Liver (tissue), 9 donors: ENCODE results near the gene LPAR3. TPM values are rescaled to one million over a fixed set of nuclear protein-coding genes. Genes with fewer than 3 reads are reported as not detected.

Experiments
- DNase-seq: peaks from one replicate; pipeline ENCODE4 v3.0.0-alpha.2; 2017; ENCODE audit warnings: low spot score
- H3K27ac ChIP-seq, 2 donors: one replicate each; pipeline ENCODE4 v1.7.0; 2013; ENCODE audit warnings: inconsistent platforms in 2 of 2, low read length in 2 of 2, control low read depth in 1 of 2, low read depth in 1 of 2, mild to moderate bottlenecking in 1 of 2
- H3K27me3 ChIP-seq, 4 donors: one replicate each; pipeline versions ENCODE4 v1.6.1 to v1.7.0; 2013; ENCODE audit warnings: low read length in 3 of 4, inconsistent platforms in 1 of 4, mild to moderate bottlenecking in 1 of 4, moderate library complexity in 1 of 4; ENCODE audit not compliant: control insufficient read depth in 4 of 4, insufficient read depth in 4 of 4
- H3K36me3 ChIP-seq, 4 donors: one replicate each; pipeline versions ENCODE4 v1.6.1 to v1.7.0; 2013; ENCODE audit warnings: low read length in 3 of 4, mild to moderate bottlenecking in 3 of 4, low read depth in 1 of 4, moderate library complexity in 1 of 4; ENCODE audit not compliant: control insufficient read depth in 4 of 4, insufficient read depth in 3 of 4
- H3K4me1 ChIP-seq, 4 donors: one replicate each; pipeline versions ENCODE4 v1.6.1 to v1.7.0; 2013; ENCODE audit warnings: low read length in 3 of 4, mild to moderate bottlenecking in 3 of 4, moderate library complexity in 1 of 4; ENCODE audit not compliant: control insufficient read depth in 4 of 4, insufficient read depth in 4 of 4
- H3K4me3 ChIP-seq, 3 donors: one replicate each; pipeline versions ENCODE4 v1.6.1 to v1.7.0; 2013; ENCODE audit warnings: low read length in 3 of 3, control low read depth in 1 of 3, low read depth in 1 of 3, mild to moderate bottlenecking in 1 of 3
- H3K9ac ChIP-seq, 2 donors: one replicate each; pipeline ENCODE4 v1.7.0; 2013; ENCODE audit warnings: low read length in 2 of 2, mild to moderate bottlenecking in 2 of 2, moderate library complexity in 2 of 2, control low read depth in 1 of 2, low read depth in 1 of 2
- H3K9me3 ChIP-seq, 4 donors: one replicate each; pipeline versions ENCODE4 v1.6.1 to v1.7.0; 2013; ENCODE audit warnings: low read length in 3 of 4; ENCODE audit not compliant: control insufficient read depth in 4 of 4
- CTCF ChIP-seq: fragments of 150-350 bp; IDR thresholded peaks from 2 replicates; pipeline ENCODE4 v1.5.1; 2017; ENCODE audit warnings: improper control_type of control experiment, low read depth, low read length; ENCODE audit not compliant: missing input control
- FOXA1 ChIP-seq: IDR thresholded peaks from 2 replicates; pipeline ENCODE4 v1.6.1; 2016; ENCODE audit warnings: antibody characterized with exemption
- FOXA2 ChIP-seq: IDR thresholded peaks from 2 replicates; pipeline ENCODE4 v1.6.1; 2016; ENCODE audit warnings: antibody characterized with exemption
- HNF4A ChIP-seq, 2 donors: conservative IDR thresholded peaks; 2 replicates each; pipeline ENCODE4 v1.6.1; 2016; ENCODE audit warnings: antibody characterized with exemption in 2 of 2, mild to moderate bottlenecking in 2 of 2
- HNF4G ChIP-seq: IDR thresholded peaks from 2 replicates; pipeline ENCODE4 v1.6.1; 2016; ENCODE audit warnings: antibody characterized with exemption
- JUND ChIP-seq, 2 donors: IDR thresholded peaks; 2 replicates each; pipeline ENCODE4 v1.6.1; 2016; ENCODE audit warnings: antibody characterized with exemption in 2 of 2
- MAX ChIP-seq: IDR thresholded peaks from 2 replicates; pipeline ENCODE4 v1.6.1; 2016; ENCODE audit warnings: antibody characterized with exemption
- RAD21 ChIP-seq, 2 donors: IDR thresholded peaks; 2 replicates each; pipeline ENCODE4 v1.6.1; 2016; ENCODE audit warnings: antibody characterized with exemption in 2 of 2, mild to moderate bottlenecking in 2 of 2
- RXRA ChIP-seq, 2 donors: IDR thresholded peaks; 2 replicates each; pipeline ENCODE4 v1.6.1; 2017 to 2018; ENCODE audit warnings: antibody characterized with exemption in 2 of 2, mild to moderate bottlenecking in 1 of 2
- SP1 ChIP-seq: IDR thresholded peaks from 2 replicates; pipeline ENCODE4 v1.6.1; 2018; ENCODE audit warnings: antibody characterized with exemption, mild to moderate bottlenecking
- WGBS: extraction: QIAGEN DNeasy Blood & Tissue Kit; methylation state at CpG from one replicate; pipeline ENCODE4 v1.1.7; 2013; 5-methylcytosine and 5-hydroxymethylcytosine counted together
- polyA plus RNA-seq, 2 donors: library from polyadenylated mRNA; stranded (reverse) in 1 of 2; unstranded in 1 of 2; fragments of 200-250 nt in 1 of 2; fragments of >200 nt in 1 of 2; fragmentation: Nextera tagmentation in 1 of 2; extraction: Ambion mirVana in 1 of 2; gene quantifications; one replicate each; pipeline versions ENCODE4 v1.2.1 to v1.2.3, GENCODE V29; 2013 to 2015
- total RNA-seq, 2 donors: library from RNA; depleted of rRNA; stranded (reverse); fragments of >200 nt; gene quantifications; one replicate each; pipeline ENCODE4 v1.2.3, GENCODE V29; 2014
- donor health status: healthy.
- donor health status: healthy.
- donor health status: healthy.
- donor health status: healthy.
- donor health status: healthy.

The LPAR3 gene
- total and polyA plus RNA-seq, 4 donors = 0.56 TPM; not detected in 3

- 86% methylated on average over 2 of the region's 2 CpGs for WGBS
- H3K4me3 ChIP-seq = no peak overlapping the region
- H3K27me3 ChIP-seq = no peaks in the 10 kb centered on the region
- no peak for DNase-seq
- peaks cover 4 to 10% (median 6%) of the 10 kb centered on the region in 4 donors for H3K4me1 ChIP-seq
- H3K9ac ChIP-seq = no peak overlapping the region
- no peak overlapping the region for H3K27ac ChIP-seq
- H3K36me3 ChIP-seq = no peaks in the 10 kb centered on the region
- TF ChIP-seq MAX = no peak
- no peak for TF ChIP-seq RXRA (IDR thresholded peaks at IDR 0.05)
- no peak for TF ChIP-seq JUND (IDR thresholded peaks at IDR 0.05)
- TF ChIP-seq CTCF = no peak
- H3K9me3 ChIP-seq = no peaks in the 10 kb centered on the region
Observed at GRCh38 chr1:84845357-84845756, 47.6 kb downstream of the LPAR3 start.

- Histone ChIP-seq H3K4me3 (no peak overlapping the region), H3K27ac (no peak overlapping the region), H3K4me1 (peaks cover 8 to 15% (median 11%) of the 10 kb centered on the region in 4 donors), H3K27me3 (no peaks in the 10 kb centered on the region), H3K36me3 (no peaks in the 10 kb centered on the region), H3K9me3 (no peaks in the 10 kb centered on the region), H3K9ac (no peak overlapping the region)
- no peak for DNase-seq
- TF ChIP-seq RAD21 (IDR thresholded peaks at IDR 0.05) = no peak
- TF ChIP-seq JUND (IDR thresholded peaks at IDR 0.05) = no peak
- no peak for TF ChIP-seq FOXA2
- TF ChIP-seq MAX = no peak
- no peak for TF ChIP-seq SP1
Observed at GRCh38 chr1:84844094-84844493, 48.9 kb downstream of the LPAR3 start.

- no peak overlapping the region for H3K9ac ChIP-seq
- peaks cover 8 to 19% (median 12%) of the 10 kb centered on the region in 4 donors for H3K4me1 ChIP-seq
- WGBS = 92% methylated on average over 3 of the region's 3 CpGs
- H3K36me3 ChIP-seq = no peaks in the 10 kb centered on the region
- H3K27ac ChIP-seq = no peak overlapping the region
- TF ChIP-seq HNF4G (no peak), HNF4A (conservative IDR thresholded peaks at IDR 0.05) (no peak)
- no peak overlapping the region for H3K4me3 ChIP-seq
- no peaks in the 10 kb centered on the region for H3K27me3 ChIP-seq
- H3K9me3 ChIP-seq = no peaks in the 10 kb centered on the region
- DNase-seq = no peak
Observed at GRCh38 chr1:84842748-84843231, 50.2 kb downstream of the LPAR3 start.

GRCh38 chr1:84841971-84842370 lies 51.0 kb downstream of the LPAR3 start:
- H3K36me3 ChIP-seq = no peaks in the 10 kb centered on the region
- no peak overlapping the region for H3K4me3 ChIP-seq
- no peak overlapping the region for H3K9ac ChIP-seq
- H3K9me3 ChIP-seq = no peaks in the 10 kb centered on the region
- H3K27me3 ChIP-seq = no peaks in the 10 kb centered on the region
- whole genome bisulfite sequencing = 95% methylated on average over 2 of the region's 2 CpGs
- DNase-seq = no peak
- no peak for TF ChIP-seq FOXA1
- TF ChIP-seq SP1 = no peak
- H3K27ac ChIP-seq = no peak overlapping the region
- H3K4me1 ChIP-seq = peaks cover 3 to 11% (median 8%) of the 10 kb centered on the region in 4 donors
